ENCODE results near the gene NCBP3.

NCBP3 gene

GRCh38 chr17:3768769-3769168 is 77.3 kb downstream of the NCBP3 start:
- TF ChIP-seq CTCF (conservative IDR thresholded peaks at IDR 0.05; ENCODE audit: low read depth): no peak
- DNase-seq (ENCODE audit: low spot score): no peak
- POLR2A ChIA-PET (ENCODE audit: low non-redundant PET): no interaction called here
- CTCF ChIA-PET: interaction anchor here (0.5 kb wide), 1 partner anchor 57 kb away, joined by 3 read pairs; no protein-coding TSS in a partner anchor
- H3K27ac ChIP-seq: no peak overlapping the region

- ChIA-PET POLR2A (ENCODE audit: low non-redundant PET) (no interaction called here), CTCF (no interaction called here)
- TF ChIP-seq CTCF (conservative IDR thresholded peaks at IDR 0.05; ENCODE audit: low read depth): no peak
- H3K27ac ChIP-seq: no peak overlapping the region
- DNase-seq (ENCODE audit: low spot score): no peak
These were observed 77.7 kb downstream of the NCBP3 start for GRCh38 chr17:3768341-3768740.

- H3K27ac ChIP-seq: no peak overlapping the region
- TF ChIP-seq CTCF (conservative IDR thresholded peaks at IDR 0.05; ENCODE audit: low read depth): no peak
- DNase-seq (ENCODE audit: low spot score): no peak
- POLR2A ChIA-PET (ENCODE audit: low non-redundant PET): no interaction called here
- CTCF ChIA-PET: no interaction called here
These were observed 79.3 kb downstream of the NCBP3 start for GRCh38 chr17:3766779-3767178.

GRCh38 chr17:3765981-3766380 is 80.1 kb downstream of the NCBP3 start:
- no peak for TF ChIP-seq CTCF (conservative IDR thresholded peaks at IDR 0.05; ENCODE audit: low read depth)
- H3K27ac ChIP-seq: no peak overlapping the region
- no peak for DNase-seq (ENCODE audit: low spot score)
- ChIA-PET CTCF (no interaction called here), POLR2A (ENCODE audit: low non-redundant PET) (no interaction called here)

GRCh38 chr17:3763777-3764170 is 82.3 kb downstream of the NCBP3 start:
- ChIA-PET POLR2A (ENCODE audit: low non-redundant PET) (no interaction called here), CTCF (no interaction called here)
- no peak for TF ChIP-seq CTCF (conservative IDR thresholded peaks at IDR 0.05; ENCODE audit: low read depth)
- DNase-seq (ENCODE audit: low spot score): no peak
- no peak overlapping the region for H3K27ac ChIP-seq

- H3K27ac ChIP-seq: no peak overlapping the region
- CTCF ChIA-PET: interaction anchor here (0.6 kb wide), 2 partner anchors 14 to 24 kb away, joined by 3 read pairs; no protein-coding TSS in a partner anchor
- DNase-seq (ENCODE audit: low spot score): no peak
- POLR2A ChIA-PET (ENCODE audit: low non-redundant PET): no interaction called here
- no peak for TF ChIP-seq CTCF (conservative IDR thresholded peaks at IDR 0.05; ENCODE audit: low read depth)
These were observed 82.9 kb downstream of the NCBP3 start for GRCh38 chr17:3762922-3763776.

Measured in RWPE1 (cell line).